ENCODE data around the gene RGL4. TPM values are rescaled to one million over a fixed set of nuclear protein-coding genes. Genes with fewer than 3 reads are reported as not detected.

Gene RGL4
- total and polyA plus RNA-seq, 2 of the 13 experiments (the other 11 are each of a cell fraction or from before 2014, with no cell fraction given): not detected

DNA sequence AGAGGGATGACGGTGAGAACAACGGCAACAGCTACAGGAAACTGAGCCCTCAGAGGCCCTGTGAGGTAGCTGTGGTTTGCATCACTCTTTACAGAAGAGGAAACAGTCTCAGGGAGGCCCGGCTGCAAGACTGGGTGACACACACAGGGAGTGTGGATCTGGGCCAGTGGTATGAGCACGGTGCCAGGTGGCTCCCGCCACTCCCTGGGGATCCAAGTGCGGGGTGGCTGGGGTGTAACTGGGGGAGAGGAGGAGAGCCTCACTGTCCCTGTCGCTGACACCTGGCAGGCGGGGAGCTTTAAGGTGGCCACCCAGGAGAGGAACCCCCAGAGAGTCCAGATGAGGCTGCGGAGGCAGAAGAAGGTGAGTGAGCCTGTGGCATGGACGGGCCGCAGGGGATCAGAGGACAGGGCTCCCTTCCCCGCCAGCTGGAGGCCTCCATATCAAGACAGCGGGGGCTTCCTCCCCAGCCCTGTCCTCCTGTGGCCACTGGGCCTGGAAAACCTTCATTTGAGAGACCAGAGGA is 5.6 kb downstream of the RGL4 start:
- Histone ChIP-seq H3K36me3 (replicated peaks in 1 of 2; ENCODE audit: control insufficient read depth in 1 of 2, insufficient read depth in 2 of 2, low read length in 2 of 2) (peaks cover 24 to 69% of the 10 kb centered on the region in 2 experiments; a peak in 4 of 5 replicates), H3K4me1 (ENCODE audit: insufficient read depth, low read length) (peaks cover 13% of the 10 kb centered on the region), H3K4me3 (replicated peaks in 1 of 3; ENCODE audit: insufficient read depth in 1 of 3, low read depth in 2 of 3, low read length in 3 of 3) (no peak overlapping the region), H3K4me2 (ENCODE audit: low read depth, low read length) (no peak overlapping the region), H3K9me3 (ENCODE audit: low read length) (no peaks in the 10 kb centered on the region), H3K9ac (ENCODE audit: insufficient read depth, low read depth, low read length) (no peak overlapping the region), H3K79me2 (ENCODE audit: insufficient read depth, low read length) (peaks cover 3% of the 10 kb centered on the region), H4K20me1 (ENCODE audit: insufficient read depth, low read length) (peaks cover 6% of the 10 kb centered on the region; the same call in 1 of the 2 replicates), H3K27me3 (ENCODE audit: control insufficient read depth in 1 of 2, insufficient read depth in 2 of 2, low read length in 2 of 2) (no peaks in the 10 kb centered on the region), H3K27ac (ENCODE audit: extremely low read length, insufficient read depth, low read length) (no peak overlapping the region), H2AFZ (ENCODE audit: low read length) (no peak overlapping the region)
- ChIA-PET POLR2A (no interaction called here), CTCF (ENCODE audit: low intra/inter-chr PET ratio, low total read pairs) (no interaction called here)
- TF ChIP-seq, protein P1, sequence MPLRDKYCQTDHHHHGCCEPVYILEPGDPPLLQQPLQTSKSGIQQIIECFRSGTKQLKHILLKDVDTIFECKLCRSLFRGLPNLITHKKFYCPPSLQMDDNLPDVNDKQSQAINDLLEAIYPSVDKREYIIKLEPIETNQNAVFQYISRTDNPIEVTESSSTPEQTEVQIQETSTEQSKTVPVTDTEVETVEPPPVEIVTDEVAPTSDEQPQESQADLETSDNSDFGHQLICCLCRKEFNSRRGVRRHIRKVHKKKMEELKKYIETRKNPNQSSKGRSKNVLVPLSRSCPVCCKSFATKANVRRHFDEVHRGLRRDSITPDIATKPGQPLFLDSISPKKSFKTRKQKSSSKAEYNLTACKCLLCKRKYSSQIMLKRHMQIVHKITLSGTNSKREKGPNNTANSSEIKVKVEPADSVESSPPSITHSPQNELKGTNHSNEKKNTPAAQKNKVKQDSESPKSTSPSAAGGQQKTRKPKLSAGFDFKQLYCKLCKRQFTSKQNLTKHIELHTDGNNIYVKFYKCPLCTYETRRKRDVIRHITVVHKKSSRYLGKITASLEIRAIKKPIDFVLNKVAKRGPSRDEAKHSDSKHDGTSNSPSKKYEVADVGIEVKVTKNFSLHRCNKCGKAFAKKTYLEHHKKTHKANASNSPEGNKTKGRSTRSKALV (CRISPR knock-in tag; IDR thresholded peaks at IDR 0.05): no peak
- TF ChIP-seq TOE1 (CRISPR knock-in tag; IDR thresholded peaks at IDR 0.05) (no peak), ATF1 (CRISPR knock-in tag; IDR thresholded peaks at IDR 0.05) (no peak)
- in situ Hi-C loops (cut with HindIII; ENCODE audit: extremely low pct_ligation_motif_present, low pct_unique_long_range_greater_than_20kb) (no loop called here), intact Hi-C loops (cut with micrococcal nuclease; ENCODE audit: unreplicated experiment) (no loop called here)
- FAIRE-seq (no peak), ATAC-seq (no peak), DNase-seq (ENCODE audit: low spot score) (no peak)
- no TSS peak for BruUV-seq (replicated peaks)
- 96% methylated on average over 11 of the region's 13 CpGs for WGBS (ENCODE audit: low lambda C conversion rate)

DNA sequence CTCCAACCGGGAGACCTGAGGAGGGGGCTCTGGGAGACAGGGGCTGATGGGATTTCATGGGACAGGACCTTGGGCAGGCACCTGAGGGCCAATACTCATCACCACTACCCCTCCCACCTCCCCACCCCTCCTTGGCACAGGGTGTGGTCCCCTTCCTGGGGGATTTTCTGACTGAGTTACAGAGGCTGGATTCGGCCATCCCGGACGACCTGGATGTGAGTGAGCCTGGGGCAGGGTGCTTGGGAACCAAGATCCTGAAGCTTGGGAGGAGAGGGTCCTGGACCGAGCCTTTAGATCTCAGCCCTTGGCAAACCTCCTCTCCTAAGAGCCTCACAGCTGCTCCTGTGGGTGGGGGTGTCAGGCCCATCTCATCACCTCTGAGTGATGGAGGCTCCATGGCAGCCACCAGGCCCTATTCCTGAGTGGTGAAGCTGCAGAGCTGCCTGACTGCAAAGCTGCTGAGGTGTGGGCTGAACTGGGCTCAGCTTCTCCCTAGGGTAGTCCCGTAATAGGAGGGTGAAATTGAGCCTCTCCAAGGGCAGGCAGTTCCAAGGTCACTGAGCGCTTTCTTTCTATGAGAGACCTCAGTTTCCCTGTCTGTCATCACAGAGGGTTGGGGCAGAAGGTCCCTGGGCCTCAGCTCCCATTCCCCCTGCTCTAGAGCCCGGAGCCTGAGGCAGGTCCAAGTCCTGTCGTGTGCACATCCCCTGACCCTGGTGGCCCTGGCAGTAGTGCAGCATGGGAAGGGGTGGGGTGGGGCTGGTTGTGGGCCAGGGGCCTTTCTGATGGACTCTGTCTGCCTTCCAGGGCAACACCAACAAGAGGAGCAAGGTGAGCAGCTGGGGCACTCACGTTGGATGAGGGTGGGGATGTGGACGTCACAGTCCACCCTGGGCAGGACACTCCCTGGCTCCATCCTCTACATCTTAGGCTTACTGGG is 6.5 kb downstream of the RGL4 start:
- Histone ChIP-seq H3K79me2 (ENCODE audit: insufficient read depth, low read length) (peaks cover 10% of the 10 kb centered on the region), H3K9me3 (ENCODE audit: low read length) (no peaks in the 10 kb centered on the region), H3K27ac (ENCODE audit: extremely low read length, insufficient read depth, low read length) (no peak overlapping the region), H3K36me3 (replicated peaks in 1 of 2; ENCODE audit: control insufficient read depth in 1 of 2, insufficient read depth in 2 of 2, low read length in 2 of 2) (peaks cover 25 to 73% of the 10 kb centered on the region in 2 experiments; a peak in 4 of 5 replicates), H3K4me3 (replicated peaks in 1 of 3; ENCODE audit: insufficient read depth in 1 of 3, low read depth in 2 of 3, low read length in 3 of 3) (no peak overlapping the region), H3K9ac (ENCODE audit: insufficient read depth, low read depth, low read length) (no peak overlapping the region), H4K20me1 (ENCODE audit: insufficient read depth, low read length) (peaks cover 6% of the 10 kb centered on the region; the same call in 1 of the 2 replicates), H3K4me2 (ENCODE audit: low read depth, low read length) (no peak overlapping the region), H2AFZ (ENCODE audit: low read length) (no peak overlapping the region), H3K27me3 (ENCODE audit: control insufficient read depth in 1 of 2, insufficient read depth in 2 of 2, low read length in 2 of 2) (no peaks in the 10 kb centered on the region), H3K4me1 (ENCODE audit: insufficient read depth, low read length) (peaks cover 17% of the 10 kb centered on the region)
- no peak for FAIRE-seq
- intact Hi-C loops (cut with micrococcal nuclease; ENCODE audit: unreplicated experiment) (no loop called here), in situ Hi-C loops (cut with HindIII; ENCODE audit: extremely low pct_ligation_motif_present, low pct_unique_long_range_greater_than_20kb) (no loop called here)
- 100% methylated on average over 2 of the region's 11 CpGs for WGBS (ENCODE audit: low lambda C conversion rate)
- no peak for DNase-seq (ENCODE audit: low spot score)
- BruUV-seq (replicated peaks): no TSS peak
- ChIA-PET POLR2A (no interaction called here), CTCF (ENCODE audit: low intra/inter-chr PET ratio, low total read pairs) (no interaction called here)
- ATAC-seq: no peak; the same call in 2 of the 3 replicates
- TF ChIP-seq FLYWCH1 (CRISPR knock-in tag; IDR thresholded peaks at IDR 0.05) (no peak), RFX5 (IDR thresholded peaks at IDR 0.05; ENCODE audit: low read depth, low read length) (no peak), SOX6 (IDR thresholded peaks at IDR 0.05) (no peak), SOX6 (CRISPR knock-in tag; IDR thresholded peaks at IDR 0.05) (no peak), ZNF343 (CRISPR knock-in tag; IDR thresholded peaks at IDR 0.05) (no peak)
- TF ChIP-seq, protein P2, sequence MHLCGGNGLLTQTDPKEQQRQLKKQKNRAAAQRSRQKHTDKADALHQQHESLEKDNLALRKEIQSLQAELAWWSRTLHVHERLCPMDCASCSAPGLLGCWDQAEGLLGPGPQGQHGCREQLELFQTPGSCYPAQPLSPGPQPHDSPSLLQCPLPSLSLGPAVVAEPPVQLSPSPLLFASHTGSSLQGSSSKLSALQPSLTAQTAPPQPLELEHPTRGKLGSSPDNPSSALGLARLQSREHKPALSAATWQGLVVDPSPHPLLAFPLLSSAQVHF (CRISPR knock-in tag; IDR thresholded peaks at IDR 0.05): no peak
- TF ChIP-seq, protein P3, sequence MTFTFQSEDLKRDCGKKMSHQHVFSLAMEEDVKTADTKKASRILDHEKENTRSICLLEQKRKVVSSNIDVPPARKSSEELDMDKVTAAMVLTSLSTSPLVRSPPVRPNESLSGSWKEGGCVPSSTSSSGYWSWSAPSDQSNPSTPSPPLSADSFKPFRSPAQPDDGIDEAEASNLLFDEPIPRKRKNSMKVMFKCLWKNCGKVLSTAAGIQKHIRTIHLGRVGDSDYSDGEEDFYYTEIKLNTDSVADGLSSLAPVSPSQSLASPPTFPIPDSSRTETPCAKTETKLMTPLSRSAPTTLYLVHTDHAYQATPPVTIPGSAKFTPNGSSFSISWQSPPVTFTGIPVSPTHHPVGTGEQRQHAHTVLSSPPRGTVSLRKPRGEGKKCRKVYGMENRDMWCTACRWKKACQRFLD (CRISPR knock-in tag; IDR thresholded peaks at IDR 0.05; ENCODE audit: borderline replicate concordance): no peak
